Suppressor macrophage treated with lipopolysaccharide for 1 hour (primary cell): ENCODE measurements around the gene PTBP1.
A peak's percentile ranks its signal among the peaks of the same experiment; 100 is the strongest.

ENCODE experiments used
- DNase-seq, 3 donors: peaks; one replicate each; pipeline ENCODE4 v3.0.0-alpha.2; 2020 to 2022

The PTBP1 gene

GRCh38 chr19:855566-856120 lies 58.4 kb downstream of the PTBP1 start:
- no peak for DNase-seq

GRCh38 chr19:858284-858683 lies 61.0 kb downstream of the PTBP1 start:
- DNase-seq: no peak

DNA sequence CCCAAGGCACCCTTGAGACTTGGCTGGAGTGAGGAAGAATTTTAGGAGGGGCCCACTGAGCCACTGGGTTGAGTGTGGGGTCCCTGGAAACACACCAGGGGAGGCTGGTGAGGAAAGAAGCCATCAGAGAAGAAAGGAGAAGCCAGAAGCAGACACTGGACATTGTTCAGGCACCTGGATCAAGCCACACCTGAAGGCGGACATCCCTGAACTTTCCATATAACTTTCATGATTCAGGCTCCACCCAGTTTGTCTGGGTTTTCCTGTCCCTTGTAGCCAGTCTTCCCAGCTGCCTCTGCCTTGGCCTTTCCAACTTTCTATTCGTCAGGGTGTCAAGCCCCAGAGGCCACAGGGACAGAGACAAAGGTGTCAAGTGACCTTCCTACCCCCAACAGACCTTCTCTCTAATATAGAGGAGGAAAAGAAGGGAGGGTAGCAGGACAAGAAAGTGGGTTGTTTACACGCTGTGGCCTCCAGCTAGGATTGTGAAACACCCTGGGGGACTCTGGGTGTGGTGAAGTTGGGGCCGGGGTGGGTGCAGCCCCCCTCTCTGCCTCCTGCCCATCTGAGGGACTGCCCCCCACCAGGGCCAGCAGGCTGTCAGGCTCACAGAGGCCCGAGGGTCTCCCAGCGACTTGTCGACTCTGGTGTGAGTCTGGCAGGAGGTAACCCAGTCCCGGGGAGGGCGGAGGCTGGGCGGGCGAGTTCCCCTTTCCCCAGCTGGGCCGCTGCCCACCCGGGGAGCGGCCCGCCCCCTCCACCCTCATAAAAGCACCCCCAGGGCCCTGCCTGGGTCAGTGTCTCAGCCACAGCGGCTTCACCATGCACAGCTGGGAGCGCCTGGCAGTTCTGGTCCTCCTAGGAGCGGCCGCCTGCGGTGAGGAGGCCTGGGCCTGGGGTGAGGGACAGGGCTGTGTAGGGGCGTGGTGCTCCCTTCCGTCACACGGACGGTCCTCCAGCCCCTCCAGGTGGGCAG lies 61.9 kb downstream of the PTBP1 start, which contains the start of gene CFD:
Gene CFD, plus strand, starts transcription at position 797 of the 976 bp plus-strand sequence. Its CDS starts 26 bp downstream, at position 823.
- peak; percentile 74 to 88 (median 78) for DNase-seq

- DNase-seq: no peak
These were observed 64.0 kb downstream of the PTBP1 start for GRCh38 chr19:861141-861755.
